Measurements from ENCODE around the gene SLCO4A1.

Gene SLCO4A1

GRCh38 chr20:62637521-62638054, 4.7 kb upstream of the SLCO4A1 start:
- DNase-seq (ENCODE audit: low spot score), result no peak

GRCh38 chr20:62638055-62638570, 4.2 kb upstream of the SLCO4A1 start:
- no peak for DNase-seq (ENCODE audit: low spot score)

GRCh38 chr20:62638679-62639406, 3.5 kb upstream of the SLCO4A1 start:
- no peak for DNase-seq (ENCODE audit: low spot score)

- no peak for DNase-seq (ENCODE audit: low spot score)
Observed at GRCh38 chr20:62639765-62640164, 2.5 kb upstream of the SLCO4A1 start.

- no peak for DNase-seq (ENCODE audit: low spot score)
Observed at GRCh38 chr20:62640870-62641269, 1.4 kb upstream of the SLCO4A1 start.

- no peak for DNase-seq (ENCODE audit: low spot score)
Observed at GRCh38 chr20:62641321-62642050, 817 bp upstream of the SLCO4A1 start.

GRCh38 chr20:62642666-62643520, 590 bp downstream of the SLCO4A1 start:
- no peak for DNase-seq (ENCODE audit: low spot score)

- DNase-seq (ENCODE audit: low spot score), result no peak
Observed at GRCh38 chr20:62643521-62644043, 1.3 kb downstream of the SLCO4A1 start.

GRCh38 chr20:62644044-62644795, 1.9 kb downstream of the SLCO4A1 start:
- DNase-seq (ENCODE audit: low spot score), result no peak

GRCh38 chr20:62644802-62645496, 2.6 kb downstream of the SLCO4A1 start:
- no peak for DNase-seq (ENCODE audit: low spot score)

GRCh38 chr20:62645613-62646012, 3.3 kb downstream of the SLCO4A1 start:
- DNase-seq (ENCODE audit: low spot score), result no peak

- DNase-seq (ENCODE audit: low spot score), result no peak
Observed at GRCh38 chr20:62646851-62647520, 4.7 kb downstream of the SLCO4A1 start.

GRCh38 chr20:62647521-62648317, 5.4 kb downstream of the SLCO4A1 start:
- DNase-seq (ENCODE audit: low spot score), result no peak

GRCh38 chr20:62648318-62648995, 6.2 kb downstream of the SLCO4A1 start:
- no peak for DNase-seq (ENCODE audit: low spot score)

GRCh38 chr20:62649140-62649539, 6.8 kb downstream of the SLCO4A1 start:
- no peak for DNase-seq (ENCODE audit: low spot score)

- no peak for DNase-seq (ENCODE audit: low spot score)
Observed at GRCh38 chr20:62650551-62651284, 8.4 kb downstream of the SLCO4A1 start.

GRCh38 chr20:62651285-62652021, 9.2 kb downstream of the SLCO4A1 start:
- no peak for DNase-seq (ENCODE audit: low spot score)
